SH-SY5Y (cell line): Measurements from ENCODE around the gene NAA35.

Experiments used
- GATA2 ChIP-seq: IDR thresholded peaks from 2 replicates; pipeline ENCODE4 v1.6.1; 2011; ENCODE audit warnings: mild to moderate bottlenecking, low read depth, low read length
- GATA3 ChIP-seq: IDR thresholded peaks from 2 replicates; pipeline ENCODE4 v1.6.1; 2011; ENCODE audit warnings: low read depth, mild to moderate bottlenecking, low read length, moderate library complexity

The NAA35 gene

GRCh38 chr9:85973238-85973637 is 32.3 kb downstream of the NAA35 start:
- TF ChIP-seq GATA3: no peak
- TF ChIP-seq GATA2: no peak

GRCh38 chr9:85978496-85978895 is 37.5 kb downstream of the NAA35 start:
- TF ChIP-seq GATA3 (no peak), GATA2 (no peak)

GRCh38 chr9:85981369-85981768 is 40.4 kb downstream of the NAA35 start:
- TF ChIP-seq GATA3 (no peak), GATA2 (no peak)

- TF ChIP-seq GATA3 (no peak), GATA2 (no peak)
Observed at GRCh38 chr9:85984457-85984856, 43.5 kb downstream of the NAA35 start.

DNA sequence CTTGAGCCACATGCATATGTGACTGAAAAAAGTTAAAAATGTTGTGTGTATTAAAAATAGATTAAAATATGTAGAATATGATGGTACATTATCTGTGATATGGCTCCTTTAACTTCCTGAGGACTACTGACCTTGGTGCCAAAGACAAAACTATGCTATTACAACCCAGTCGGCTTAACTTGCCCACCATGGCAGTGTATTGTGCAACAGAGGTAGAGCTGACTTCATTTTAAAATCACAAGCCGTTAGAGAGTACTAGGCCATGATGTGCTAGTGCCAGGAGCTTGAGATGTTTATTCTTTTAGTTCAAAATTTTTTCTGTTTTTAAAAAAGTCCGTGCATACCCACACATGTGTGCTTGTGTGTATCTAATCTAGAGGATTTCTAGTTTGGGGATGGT is 46.3 kb downstream of the NAA35 start:
- no peak for TF ChIP-seq GATA2
- no peak for TF ChIP-seq GATA3

GRCh38 chr9:85994191-85994590 is 53.2 kb downstream of the NAA35 start:
- TF ChIP-seq GATA2: no peak
- TF ChIP-seq GATA3: no peak

DNA sequence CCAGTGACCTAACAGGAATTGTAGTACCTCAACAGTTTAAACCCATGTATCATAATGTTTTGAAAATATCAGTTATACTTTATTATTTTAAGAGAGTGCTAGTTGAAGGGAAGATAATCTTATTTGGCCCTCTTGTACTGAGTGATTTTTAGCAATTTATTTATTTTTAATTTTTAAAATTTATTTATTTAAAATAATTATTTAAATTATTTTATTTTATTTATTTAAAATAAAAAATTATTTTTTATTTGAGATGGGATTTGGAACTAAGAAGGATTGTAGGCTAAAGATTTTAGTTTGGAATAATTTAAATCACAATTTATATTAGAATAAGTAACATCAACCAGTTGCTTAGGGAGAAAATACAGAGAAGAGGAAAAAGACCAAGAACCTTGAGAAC is 54.2 kb downstream of the NAA35 start:
- no peak for TF ChIP-seq GATA2
- TF ChIP-seq GATA3: no peak

DNA sequence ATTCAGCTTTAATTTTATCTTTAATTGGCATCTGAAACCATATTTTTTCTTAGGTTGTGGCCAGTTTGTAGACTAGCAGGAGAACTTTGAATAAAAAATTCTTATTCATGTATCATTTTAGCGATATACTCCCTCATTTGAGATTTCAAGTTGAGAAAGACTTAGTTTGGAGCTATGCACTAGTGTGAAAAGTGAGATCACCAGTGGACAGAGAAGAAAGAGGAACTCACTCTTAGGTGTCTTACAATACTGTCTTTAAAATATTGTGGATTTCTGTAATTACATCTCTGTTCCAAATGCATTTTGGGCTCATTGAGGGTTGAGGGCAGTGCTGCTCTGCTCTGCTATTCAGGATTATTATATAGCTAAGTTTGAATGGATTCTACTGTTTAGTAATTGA is 54.7 kb downstream of the NAA35 start:
- TF ChIP-seq GATA2 (no peak), GATA3 (no peak)

DNA sequence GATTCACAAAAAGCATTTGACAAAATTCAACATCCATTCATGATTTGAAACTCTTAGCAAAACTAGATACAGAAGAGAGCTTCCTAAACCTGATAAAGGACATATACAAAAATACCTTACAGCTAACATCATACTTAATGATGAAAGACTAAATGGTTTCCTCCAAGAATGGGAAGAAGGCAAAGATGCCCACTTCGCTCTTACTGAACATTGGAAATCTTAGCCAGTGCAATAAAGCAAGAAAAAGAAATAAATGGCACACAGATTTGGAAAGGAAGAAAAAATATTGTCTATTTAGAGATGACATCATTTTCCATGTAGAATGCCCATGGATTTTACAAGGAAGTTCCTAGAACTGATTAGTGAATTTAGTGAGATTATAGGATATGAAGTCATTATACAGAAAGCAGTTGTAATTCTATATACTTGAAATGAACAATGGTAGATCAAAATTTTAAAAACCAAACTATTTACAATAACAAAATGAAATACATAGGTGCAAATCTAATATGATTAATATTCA is 64.4 kb downstream of the NAA35 start:
- no peak for TF ChIP-seq GATA2
- TF ChIP-seq GATA3: no peak

DNA sequence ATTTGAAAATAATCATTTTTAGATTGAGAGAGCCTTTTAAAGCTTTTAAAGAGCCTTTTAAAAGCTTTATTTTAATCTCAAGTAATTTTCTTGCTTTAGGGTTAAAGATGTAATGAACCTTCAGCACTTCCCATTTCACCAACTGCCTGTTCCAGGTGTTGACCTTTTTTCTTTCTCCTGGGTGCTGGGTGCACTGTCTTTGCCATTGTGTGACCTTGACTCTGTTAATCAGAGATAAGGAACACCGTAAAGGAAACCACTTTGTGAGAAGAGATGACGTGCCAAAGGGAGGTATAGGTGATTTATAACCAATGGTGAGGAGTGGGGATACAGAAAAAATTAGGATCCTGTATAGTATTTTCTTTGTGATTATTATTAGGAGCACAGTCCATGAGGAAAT is 68.2 kb downstream of the NAA35 start:
- TF ChIP-seq GATA3 (no peak), GATA2 (no peak)

- TF ChIP-seq GATA2: no peak
- TF ChIP-seq GATA3: no peak
Observed at GRCh38 chr9:86020731-86021130, 79.8 kb downstream of the NAA35 start.

DNA sequence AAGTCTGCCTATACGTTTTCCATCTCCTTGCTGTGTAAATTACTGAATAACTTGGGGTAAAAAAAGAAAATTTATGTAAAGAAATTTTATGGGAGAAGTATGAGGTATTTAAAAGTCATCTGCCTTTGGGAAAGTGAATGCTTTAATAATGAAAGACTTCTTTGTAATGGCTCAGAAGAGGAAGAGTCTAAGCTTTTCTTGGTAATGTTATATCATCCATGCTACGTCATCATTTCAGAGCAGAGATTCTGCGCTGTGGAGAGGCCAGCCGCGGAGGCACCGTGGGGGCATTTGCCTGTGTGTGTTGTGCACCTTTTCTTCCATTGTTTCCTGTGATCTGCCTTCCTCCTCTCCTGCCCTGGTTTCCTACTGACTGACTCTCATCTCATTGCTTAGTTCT is 80.2 kb downstream of the NAA35 start:
- TF ChIP-seq GATA2: no peak
- TF ChIP-seq GATA3: no peak

DNA sequence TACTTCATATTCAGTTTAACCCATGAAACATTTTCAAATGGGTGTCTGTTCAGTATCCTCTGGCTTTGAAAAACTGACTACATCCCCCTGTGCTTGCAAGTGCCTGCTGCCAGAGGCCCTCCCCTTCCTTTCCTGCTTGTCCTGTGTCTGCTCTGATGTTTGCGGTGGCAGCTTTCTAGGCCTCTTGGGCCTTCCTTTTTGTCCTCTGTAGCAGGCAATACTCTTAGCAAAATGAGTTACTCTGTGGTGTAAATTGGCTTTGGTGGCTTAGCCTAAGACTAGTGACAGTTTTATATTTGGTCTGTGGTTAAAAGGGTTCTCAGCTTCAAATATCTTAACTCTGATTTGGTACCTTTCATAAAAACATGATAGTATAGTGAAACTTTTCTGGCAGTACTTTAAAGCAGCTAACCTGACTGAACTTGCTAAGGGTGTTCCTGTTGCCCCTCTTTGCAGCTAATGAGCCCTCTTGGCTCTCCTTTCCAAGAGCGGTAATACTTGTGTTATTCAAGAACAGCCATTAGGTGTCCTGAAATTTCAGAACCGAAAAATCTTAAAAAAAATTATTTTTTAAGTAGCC is 81.8 kb downstream of the NAA35 start:
- TF ChIP-seq GATA2: no peak
- no peak for TF ChIP-seq GATA3

DNA sequence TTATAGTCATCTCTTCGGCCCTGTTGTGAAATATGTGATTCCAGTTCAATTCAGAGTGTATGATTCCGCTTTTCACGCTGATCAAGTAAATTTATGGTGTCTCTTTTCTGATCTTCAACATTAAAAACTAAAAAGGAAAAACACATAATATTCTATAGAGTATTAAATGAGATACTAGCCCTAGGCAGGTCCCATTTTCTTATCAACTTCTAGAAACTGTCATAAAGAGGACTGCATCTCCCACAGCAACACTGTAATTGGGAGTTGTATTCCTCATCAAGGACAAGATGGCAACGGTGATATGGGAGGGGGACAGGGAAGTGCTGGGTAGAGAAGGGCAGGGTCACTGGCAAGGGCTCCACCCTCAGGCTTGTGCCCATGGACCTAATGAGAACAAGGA is 86.8 kb downstream of the NAA35 start:
- TF ChIP-seq GATA3 (no peak), GATA2 (no peak)

- TF ChIP-seq GATA2 (no peak), GATA3 (no peak)
Observed at GRCh38 chr9:86034863-86035734, 94.2 kb downstream of the NAA35 start.
